Tibial nerve (tissue), 4 donors: ENCODE data around the gene SUMF1. TPM values are rescaled to one million over a fixed set of nuclear protein-coding genes. Genes with fewer than 3 reads are reported as not detected.

Source experiments
- DNase-seq, 2 donors: peaks; one replicate each; pipeline ENCODE4 v3.0.0-alpha.2; 2019; ENCODE audit warnings: low spot score in 2 of 2
- H3K27ac ChIP-seq, 4 donors: fragments of 200-600 bp; sonication (generic) in 3 of 4; one replicate each; pipeline ENCODE4 v1.5.1; 2017 to 2019; ENCODE audit warnings: mild to moderate bottlenecking in 1 of 4
- H3K27me3 ChIP-seq, 2 donors: fragments of 200-600 bp; sonication (generic) in 1 of 2; one replicate each; pipeline versions ENCODE4 v1.5.1 to v1.6.0; 2017 to 2019
- H3K36me3 ChIP-seq, 3 donors: fragments of 200-600 bp; sonication (generic); one replicate each; pipeline ENCODE4 v1.5.1; 2018 to 2019
- H3K4me1 ChIP-seq, 4 donors: fragments of 200-600 bp; sonication (generic) in 3 of 4; one replicate each; pipeline ENCODE4 v1.5.1; 2017 to 2019
- H3K4me3 ChIP-seq, 4 donors: fragments of 200-600 bp; sonication (generic) in 3 of 4; one replicate each; pipeline ENCODE4 v1.5.1; 2017 to 2019; ENCODE audit warnings: mild to moderate bottlenecking in 1 of 4, moderate library complexity in 1 of 4
- H3K9me3 ChIP-seq, 4 donors: fragments of 200-600 bp; sonication (generic) in 3 of 4; one replicate each; pipeline ENCODE4 v1.5.1; 2017 to 2019
- EP300 ChIP-seq, 2 donors: sonication (generic); formaldehyde crosslinking; IDR thresholded peaks; one replicate each; pipeline ENCODE4 v1.6.1; 2017; ENCODE audit warnings: antibody characterized with exemption in 2 of 2, mild to moderate bottlenecking in 1 of 2
- POLR2A ChIP-seq, 2 donors: fragments of 450-650 bp; IDR thresholded peaks; one replicate each; pipeline ENCODE4 v1.6.1; 2017; ENCODE audit warnings: antibody characterized with exemption in 2 of 2, mild to moderate bottlenecking in 2 of 2, moderate library complexity in 2 of 2
- WGBS, 2 donors: methylation state at CpG; one replicate each; pipeline ENCODE4 v1.1.5; 2018; 5-methylcytosine and 5-hydroxymethylcytosine counted together
- total RNA-seq, 4 donors: library from RNA; depleted of rRNA; stranded (reverse); fragments of >200 nt; gene quantifications; one replicate each; pipeline ENCODE4 v1.1.0, GENCODE V29; 2016
- TF ChIP-seq, protein P1 (sequence below), 5 experiments: fragments of 200-600 bp in 3 of 5; fragments of 450-650 bp in 2 of 5; sonication (generic) in 3 of 5; IDR thresholded peaks; one replicate each; pipeline ENCODE4 v1.5.1; 2016 to 2019; ENCODE audit warnings: antibody characterized with exemption in 5 of 5, mild to moderate bottlenecking in 3 of 5, moderate library complexity in 2 of 5

SUMF1 gene
- total RNA-seq, 4 donors from 2014 or later = 49.2 to 70.6 (median 63.8) TPM

- Histone ChIP-seq H3K9me3 (peaks cover 0 to 6% (median 0%) of the 10 kb centered on the region in 4 donors), H3K27me3 (no peaks in the 10 kb centered on the region), H3K36me3 (peaks cover 0 to 31% (median 0%) of the 10 kb centered on the region in 3 donors), H3K27ac (no peak overlapping the region), H3K4me1 (peaks cover 0 to 12% (median 0%) of the 10 kb centered on the region in 4 donors), H3K4me3 (no peak overlapping the region)
- WGBS, 2 donors = 87 to 94% methylated on average over 3 of the region's 3 CpGs
- TF ChIP-seq, protein P1, sequence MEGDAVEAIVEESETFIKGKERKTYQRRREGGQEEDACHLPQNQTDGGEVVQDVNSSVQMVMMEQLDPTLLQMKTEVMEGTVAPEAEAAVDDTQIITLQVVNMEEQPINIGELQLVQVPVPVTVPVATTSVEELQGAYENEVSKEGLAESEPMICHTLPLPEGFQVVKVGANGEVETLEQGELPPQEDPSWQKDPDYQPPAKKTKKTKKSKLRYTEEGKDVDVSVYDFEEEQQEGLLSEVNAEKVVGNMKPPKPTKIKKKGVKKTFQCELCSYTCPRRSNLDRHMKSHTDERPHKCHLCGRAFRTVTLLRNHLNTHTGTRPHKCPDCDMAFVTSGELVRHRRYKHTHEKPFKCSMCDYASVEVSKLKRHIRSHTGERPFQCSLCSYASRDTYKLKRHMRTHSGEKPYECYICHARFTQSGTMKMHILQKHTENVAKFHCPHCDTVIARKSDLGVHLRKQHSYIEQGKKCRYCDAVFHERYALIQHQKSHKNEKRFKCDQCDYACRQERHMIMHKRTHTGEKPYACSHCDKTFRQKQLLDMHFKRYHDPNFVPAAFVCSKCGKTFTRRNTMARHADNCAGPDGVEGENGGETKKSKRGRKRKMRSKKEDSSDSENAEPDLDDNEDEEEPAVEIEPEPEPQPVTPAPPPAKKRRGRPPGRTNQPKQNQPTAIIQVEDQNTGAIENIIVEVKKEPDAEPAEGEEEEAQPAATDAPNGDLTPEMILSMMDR (IDR thresholded peaks at IDR 0.05) = no peak
- TF ChIP-seq POLR2A (IDR thresholded peaks at IDR 0.05) = no peak
- TF ChIP-seq EP300 (IDR thresholded peaks at IDR 0.05) = no peak
- no peak for DNase-seq
Observed at GRCh38 chr3:4394048-4394447, 73.0 kb downstream of the SUMF1 start.

- H3K4me3 ChIP-seq = no peak overlapping the region
- DNase-seq = no peak
- peaks cover 0 to 6% (median 0%) of the 10 kb centered on the region in 4 donors for H3K9me3 ChIP-seq
- H3K36me3 ChIP-seq = peaks cover 0 to 31% (median 0%) of the 10 kb centered on the region in 3 donors
- H3K27ac ChIP-seq = no peak overlapping the region
- no peaks in the 10 kb centered on the region for H3K27me3 ChIP-seq
- H3K4me1 ChIP-seq = peaks cover 0 to 7% (median 0%) of the 10 kb centered on the region in 4 donors
- no peak for TF ChIP-seq EP300 (IDR thresholded peaks at IDR 0.05)
- TF ChIP-seq, protein P1 (IDR thresholded peaks at IDR 0.05) = no peak
- no peak for TF ChIP-seq POLR2A (IDR thresholded peaks at IDR 0.05)
- WGBS, 2 donors = 97 to 98% methylated on average over 5 of the region's 5 CpGs
Observed at GRCh38 chr3:4392992-4393391, 74.1 kb downstream of the SUMF1 start.

DNA sequence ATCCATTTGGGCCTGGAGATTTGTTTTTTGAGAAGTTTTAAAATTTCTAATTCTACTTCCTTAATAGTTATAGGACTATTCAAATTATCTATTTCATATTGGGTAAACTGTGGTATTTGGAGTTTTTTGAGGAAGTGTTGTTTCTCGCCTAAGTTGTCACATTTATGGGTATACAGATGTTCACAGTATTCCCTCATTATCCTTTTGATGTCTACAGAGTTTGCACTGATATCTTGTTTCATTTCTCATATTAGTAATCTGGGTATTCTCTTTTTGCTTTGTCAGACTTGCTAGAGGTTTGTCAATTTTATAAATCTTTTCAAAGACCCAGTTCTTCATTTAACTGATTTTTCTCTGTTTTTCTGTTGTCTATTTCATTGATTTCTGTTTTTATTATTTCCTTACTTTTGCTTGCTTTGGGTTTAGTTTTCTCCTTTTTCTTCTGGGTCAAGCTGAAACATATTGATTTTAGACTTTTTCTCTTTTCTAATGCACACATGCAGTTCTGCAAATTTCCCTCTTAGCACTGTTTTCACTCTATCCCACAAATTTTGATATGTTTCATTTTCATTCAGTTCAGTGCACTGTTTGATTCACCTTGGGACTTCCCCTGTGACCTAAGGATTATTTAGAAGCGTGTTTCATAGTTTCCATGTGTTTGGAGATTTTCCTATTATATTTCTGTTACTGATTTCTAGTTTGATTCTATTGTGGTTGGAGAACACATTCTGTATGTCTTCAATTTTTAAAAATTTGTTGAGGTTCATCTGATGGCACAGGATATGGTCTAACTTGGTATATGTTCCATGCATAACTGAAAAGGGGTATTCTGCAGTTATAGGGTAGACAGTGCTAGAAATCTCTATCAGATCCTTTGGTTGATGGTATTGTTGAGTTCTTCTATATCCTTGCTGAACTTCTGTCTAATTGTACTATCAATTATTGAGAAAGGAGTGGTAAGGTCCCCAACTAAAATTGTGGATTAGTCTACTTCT lies 79.6 kb downstream of the SUMF1 start:
- Histone ChIP-seq H3K4me1 (no peaks in the 10 kb centered on the region), H3K27ac (no peak overlapping the region), H3K9me3 (peaks cover 0 to 6% (median 0%) of the 10 kb centered on the region in 4 donors), H3K36me3 (peaks cover 0 to 10% (median 0%) of the 10 kb centered on the region in 3 donors), H3K27me3 (no peaks in the 10 kb centered on the region), H3K4me3 (no peak overlapping the region)
- no peak for DNase-seq
- WGBS, 2 donors = 91% methylated on average over 2 of the region's 2 CpGs
- TF ChIP-seq POLR2A (IDR thresholded peaks at IDR 0.05) = no peak
- TF ChIP-seq, protein P1 (IDR thresholded peaks at IDR 0.05) = no peak
- TF ChIP-seq EP300 (IDR thresholded peaks at IDR 0.05) = no peak

DNA sequence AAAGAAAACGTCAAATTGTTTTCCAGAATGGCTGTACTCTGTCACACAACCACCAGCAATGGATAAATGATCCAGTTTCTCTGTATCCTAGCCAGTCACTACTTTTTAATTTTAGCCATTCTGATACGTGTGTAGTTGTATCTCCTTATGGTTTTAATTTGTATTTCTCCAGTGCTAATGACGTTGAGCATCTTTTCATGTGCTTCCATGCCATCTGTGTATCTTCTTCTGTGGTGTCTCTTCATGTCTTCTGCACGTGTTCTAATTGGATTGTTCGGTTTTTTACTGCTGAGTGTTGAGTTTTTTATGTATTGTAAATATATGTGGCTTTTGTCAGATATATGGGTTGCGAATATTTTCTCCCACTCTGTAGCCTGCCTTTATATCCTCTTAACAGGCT lies 81.9 kb downstream of the SUMF1 start:
- Histone ChIP-seq H3K9me3 (no peaks in the 10 kb centered on the region), H3K27ac (no peak overlapping the region), H3K27me3 (no peaks in the 10 kb centered on the region), H3K36me3 (peaks cover 0 to 11% (median 0%) of the 10 kb centered on the region in 3 donors), H3K4me1 (no peaks in the 10 kb centered on the region), H3K4me3 (no peak overlapping the region)
- WGBS, 2 donors = 86 to 91% methylated on average over 6 of the region's 6 CpGs
- no peak for DNase-seq
- TF ChIP-seq EP300 (IDR thresholded peaks at IDR 0.05) = no peak
- TF ChIP-seq POLR2A (IDR thresholded peaks at IDR 0.05) = no peak

DNA sequence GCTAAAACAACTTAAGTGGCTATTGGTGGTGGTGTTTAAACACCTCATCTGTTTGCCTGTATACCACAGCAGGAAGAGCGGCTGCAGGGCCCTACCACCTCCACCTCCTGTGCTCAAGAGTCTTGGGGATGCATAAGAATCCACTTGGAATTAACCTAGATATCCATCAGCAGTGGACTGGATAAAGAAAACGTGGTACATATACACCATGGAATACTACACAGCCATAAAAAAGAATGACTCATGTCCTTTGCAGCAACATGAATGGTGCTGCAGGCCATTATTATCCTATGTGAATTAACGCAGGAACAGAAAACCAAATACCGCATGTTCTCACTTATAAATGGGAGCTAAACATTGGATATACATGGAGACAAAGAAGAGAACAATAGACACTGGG lies 87.1 kb downstream of the SUMF1 start:
- peaks cover 0 to 8% (median 0%) of the 10 kb centered on the region in 4 donors for H3K9me3 ChIP-seq
- no peak for DNase-seq
- no peak overlapping the region for H3K27ac ChIP-seq
- no peaks in the 10 kb centered on the region for H3K4me1 ChIP-seq
- H3K27me3 ChIP-seq = no peaks in the 10 kb centered on the region
- H3K36me3 ChIP-seq = peaks cover 0 to 41% (median 0%) of the 10 kb centered on the region in 3 donors
- WGBS, 2 donors = 98 to 100% methylated on average over 4 of the region's 4 CpGs
- H3K4me3 ChIP-seq = no peak overlapping the region
- TF ChIP-seq POLR2A (IDR thresholded peaks at IDR 0.05) (no peak), EP300 (IDR thresholded peaks at IDR 0.05) (no peak)
- TF ChIP-seq, protein P1 (IDR thresholded peaks at IDR 0.05) = no peak
